Uterus (tissue), 2 donors: ENCODE data around the gene ACTBL2.

ENCODE experiments used
- CTCF ChIP-seq, 4 experiments: fragments of 200-600 bp in 2 of 4; fragments of 450-650 bp in 2 of 4; sonication (generic) in 2 of 4; IDR thresholded peaks; one replicate each; pipeline ENCODE4 v1.5.1; 2016 to 2019; ENCODE audit warnings: antibody characterized with exemption in 4 of 4, mild to moderate bottlenecking in 2 of 4, moderate library complexity in 1 of 4
- POLR2A ChIP-seq, 2 donors: fragments of 450-650 bp; IDR thresholded peaks; one replicate each; pipeline ENCODE4 v1.6.1; 2016; ENCODE audit warnings: antibody characterized with exemption in 2 of 2, mild to moderate bottlenecking in 1 of 2, moderate library complexity in 1 of 2

- TF ChIP-seq POLR2A (IDR thresholded peaks at IDR 0.05) (no peak), CTCF (IDR thresholded peaks at IDR 0.05) (no peak)
Observed at GRCh38 chr5:57509501-57510260, 27.1 kb upstream of the ACTBL2 start.
